GM20431 (cell line): ENCODE data around the gene CD81.

Source experiments
- in situ Hi-C: fragments of 300-500 bp; cut with MseI, MboI; formaldehyde crosslinking; loops from one replicate; pipeline ENCODE4 v1.15.0; 2020; ENCODE audit warnings: low sequenced_read_pairs; ENCODE audit not compliant: unreplicated experiment

CD81 gene

DNA sequence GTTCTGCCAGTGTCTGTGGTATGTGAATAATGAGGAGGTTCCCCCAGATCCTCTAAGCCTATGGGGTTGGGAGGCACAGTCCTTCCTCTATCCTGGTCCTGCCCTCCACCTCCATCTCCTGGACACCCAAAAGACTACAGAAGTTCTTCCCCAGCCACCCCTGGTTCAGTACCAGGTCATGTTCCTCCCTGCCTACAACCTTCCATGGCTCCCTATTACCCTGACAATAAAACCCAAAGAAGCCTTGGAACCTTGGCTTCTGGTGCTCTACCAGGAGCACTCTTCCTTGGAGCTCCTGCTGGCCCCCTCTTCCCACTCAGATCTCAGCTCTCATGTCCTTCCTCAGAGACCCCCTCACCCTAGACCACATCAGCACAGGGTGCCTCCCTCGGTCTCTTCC, 54.3 kb downstream of the CD81 start:
- in situ Hi-C loops, result loop anchor here (10.0 kb wide), 1 partner anchor 93 kb away; no protein-coding TSS in a partner anchor

DNA sequence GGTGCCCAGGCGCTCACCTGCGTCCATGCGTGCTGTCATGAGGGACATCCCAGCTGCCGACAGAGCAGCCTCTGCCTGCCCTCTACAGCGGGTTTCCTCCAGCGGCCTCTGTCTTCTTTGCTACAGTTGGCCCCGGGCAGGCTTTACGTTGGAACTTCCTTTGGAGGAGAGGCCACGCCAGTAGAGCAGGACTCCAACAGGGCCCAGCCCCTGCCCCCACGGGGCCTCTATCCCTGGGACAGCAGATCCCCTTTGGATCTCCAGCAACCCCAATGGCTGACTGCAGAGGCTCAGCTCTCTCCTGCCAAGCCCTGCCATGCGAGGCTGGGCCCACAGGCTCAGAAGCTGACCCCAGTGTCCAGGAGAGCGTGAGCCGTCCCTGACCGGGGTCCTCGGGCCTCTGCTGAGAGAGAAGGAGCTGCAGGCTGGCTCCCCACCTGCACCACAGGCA, 55.1 kb downstream of the CD81 start:
- in situ Hi-C loops, result loop anchor here (10.0 kb wide), 1 partner anchor 93 kb away; no protein-coding TSS in a partner anchor

GRCh38 chr11:2432628-2433071, 55.5 kb downstream of the CD81 start:
- in situ Hi-C loops, result loop anchor here (10.0 kb wide), 1 partner anchor 92 kb away; no protein-coding TSS in a partner anchor

- in situ Hi-C loops, result loop anchor here (10.0 kb wide), 1 partner anchor 91 kb away; no protein-coding TSS in a partner anchor
These were observed 56.2 kb downstream of the CD81 start for GRCh38 chr11:2433106-2433925.

DNA sequence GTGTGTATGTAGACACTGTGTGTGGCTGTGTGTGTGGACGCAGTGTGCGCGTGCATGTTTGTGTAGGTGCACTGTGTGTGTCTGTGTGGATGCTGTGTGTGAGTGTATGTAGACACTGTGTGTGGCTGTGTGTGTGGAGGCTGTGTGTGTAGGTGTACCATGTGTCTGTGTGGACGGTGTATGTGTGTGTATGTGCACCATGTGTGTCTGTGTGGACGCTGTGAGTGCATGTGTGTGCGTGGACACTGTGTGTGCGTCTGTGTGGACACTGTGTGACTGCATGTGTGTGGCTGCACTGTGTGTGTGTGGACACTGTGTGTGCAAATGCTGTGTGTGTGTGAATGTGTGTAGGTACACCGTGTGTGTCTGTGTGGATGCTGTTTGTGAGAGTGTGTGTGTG, 56.9 kb downstream of the CD81 start:
- in situ Hi-C loops, result loop anchor here (10.0 kb wide), 1 partner anchor 91 kb away; no protein-coding TSS in a partner anchor

- in situ Hi-C loops, result loop anchor here (10.0 kb wide), 1 partner anchor 90 kb away; no protein-coding TSS in a partner anchor
These were observed 57.6 kb downstream of the CD81 start for GRCh38 chr11:2434506-2435255.

DNA sequence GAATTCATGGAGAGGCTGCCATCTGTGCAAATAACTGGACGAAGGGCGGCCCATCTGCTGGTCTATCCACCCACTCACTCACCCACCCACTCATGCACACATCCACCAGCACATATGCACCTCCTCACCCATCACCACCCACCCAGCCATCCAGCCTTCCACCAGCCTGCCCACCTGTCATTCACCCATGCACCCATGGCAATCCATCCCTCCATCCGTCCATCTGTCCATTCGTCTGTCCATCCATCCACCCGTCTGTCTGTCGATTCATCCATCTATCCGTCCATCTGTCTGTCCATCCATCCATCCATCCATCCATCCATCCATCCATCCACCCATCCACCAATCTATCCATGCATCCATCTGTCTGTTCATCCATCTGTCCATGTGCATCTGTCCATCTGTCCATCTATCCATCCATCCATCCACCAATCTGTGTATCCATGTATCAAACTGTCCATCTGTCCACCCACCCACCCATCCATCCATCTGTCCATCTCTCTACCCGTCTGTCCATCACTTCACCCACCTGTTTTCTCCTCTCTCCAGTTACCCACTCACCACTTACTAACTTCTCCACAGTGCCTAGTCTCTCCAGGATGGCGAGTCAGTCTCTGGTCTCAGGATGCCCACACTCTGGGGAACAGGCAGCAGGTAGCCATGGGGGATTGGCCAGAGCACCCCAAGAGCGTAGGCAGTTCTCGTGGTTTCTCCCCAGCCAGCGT, 58.3 kb downstream of the CD81 start:
- in situ Hi-C loops, result loop anchor here (10.0 kb wide), 1 partner anchor 89 kb away; no protein-coding TSS in a partner anchor

DNA sequence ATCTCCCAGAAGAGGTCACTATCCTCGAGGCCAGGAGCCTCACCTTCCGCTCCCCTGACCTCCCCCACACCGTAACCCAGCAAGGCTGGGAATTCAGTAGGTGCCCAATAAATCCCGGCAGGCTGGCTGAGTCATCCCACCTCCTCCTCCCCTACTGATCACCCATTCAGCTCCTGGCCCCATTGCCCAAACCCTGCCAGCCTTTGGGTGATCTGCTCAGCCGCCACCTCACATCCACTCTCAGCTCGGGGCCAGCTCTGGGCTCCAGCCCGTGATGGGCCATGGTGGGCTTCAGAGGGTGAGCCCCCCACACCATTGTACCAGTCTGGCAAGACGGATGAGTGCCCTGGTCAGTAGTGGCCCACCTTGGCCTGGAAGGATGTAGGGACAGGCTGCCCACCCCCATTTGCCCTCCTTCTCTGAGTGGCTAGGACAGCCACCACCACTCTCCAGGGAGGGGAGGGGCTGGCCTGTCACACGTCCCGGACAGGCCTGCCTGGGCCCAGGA, 59.0 kb downstream of the CD81 start:
- in situ Hi-C loops, result loop anchor here (10.0 kb wide), 1 partner anchor 89 kb away; no protein-coding TSS in a partner anchor

- in situ Hi-C loops, result loop anchor here (10.0 kb wide), 1 partner anchor 88 kb away; no protein-coding TSS in a partner anchor
These were observed 59.5 kb downstream of the CD81 start for GRCh38 chr11:2436521-2437031.

DNA sequence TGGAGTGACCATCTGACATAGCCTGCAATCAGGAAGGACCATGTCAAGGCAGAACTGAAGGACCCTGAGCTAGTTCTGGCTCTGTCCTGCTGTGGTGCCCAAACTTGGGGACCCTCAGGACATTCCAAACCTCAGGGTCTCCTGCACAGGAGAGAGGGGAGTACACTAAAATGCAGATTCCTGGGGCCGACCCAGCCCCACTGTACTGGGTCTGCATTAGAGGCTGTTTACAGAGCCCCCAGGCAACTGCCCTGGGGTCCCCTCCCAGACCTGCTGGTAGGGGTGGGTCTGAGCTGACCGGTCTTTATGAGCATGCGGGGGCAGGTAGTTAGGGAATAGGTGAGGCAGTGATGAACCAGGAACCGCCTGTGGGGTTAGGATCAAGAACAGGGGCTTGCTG, 60.4 kb downstream of the CD81 start:
- in situ Hi-C loops, result loop anchor here (10.0 kb wide), 1 partner anchor 87 kb away; no protein-coding TSS in a partner anchor

DNA sequence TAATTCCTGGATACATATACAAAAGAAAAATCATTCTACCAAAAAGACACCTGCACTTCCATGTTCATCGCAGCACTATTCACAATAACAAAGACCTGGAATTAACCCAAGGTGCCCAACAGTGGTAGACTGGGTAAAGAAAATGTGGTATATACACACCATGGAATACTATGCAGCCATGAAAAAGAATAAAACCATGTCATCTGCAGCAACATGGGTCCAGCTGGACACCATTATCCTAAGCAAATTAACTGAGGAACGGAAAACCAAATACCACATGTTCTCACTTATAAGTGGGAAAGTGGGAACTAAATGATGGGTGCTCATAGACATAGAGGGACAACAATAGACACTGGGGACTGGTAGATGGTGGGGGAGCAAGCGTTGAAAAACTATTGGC, 62.7 kb downstream of the CD81 start:
- in situ Hi-C loops, result loop anchor here (10.0 kb wide), 1 partner anchor 85 kb away; no protein-coding TSS in a partner anchor

DNA sequence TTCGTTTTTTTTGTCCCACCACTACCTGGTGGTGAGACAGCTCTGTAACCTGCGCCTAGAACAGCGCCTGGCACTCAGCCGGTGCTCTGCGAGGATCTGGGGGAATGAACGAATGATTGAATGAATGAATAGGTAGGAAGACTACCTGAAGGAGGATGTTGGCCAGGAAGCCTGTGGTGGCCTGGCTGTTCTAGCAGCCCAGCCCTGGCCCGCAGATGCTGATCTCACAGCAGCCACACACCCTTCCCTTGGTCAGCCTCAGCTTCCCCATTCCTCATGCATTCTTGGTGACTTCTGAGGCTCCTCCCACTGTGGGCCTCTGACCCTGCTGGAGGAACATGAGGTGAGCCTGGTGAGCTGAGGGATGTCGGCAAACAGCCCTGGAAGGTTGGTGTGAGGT, 63.5 kb downstream of the CD81 start:
- in situ Hi-C loops, result no loop called here

DNA sequence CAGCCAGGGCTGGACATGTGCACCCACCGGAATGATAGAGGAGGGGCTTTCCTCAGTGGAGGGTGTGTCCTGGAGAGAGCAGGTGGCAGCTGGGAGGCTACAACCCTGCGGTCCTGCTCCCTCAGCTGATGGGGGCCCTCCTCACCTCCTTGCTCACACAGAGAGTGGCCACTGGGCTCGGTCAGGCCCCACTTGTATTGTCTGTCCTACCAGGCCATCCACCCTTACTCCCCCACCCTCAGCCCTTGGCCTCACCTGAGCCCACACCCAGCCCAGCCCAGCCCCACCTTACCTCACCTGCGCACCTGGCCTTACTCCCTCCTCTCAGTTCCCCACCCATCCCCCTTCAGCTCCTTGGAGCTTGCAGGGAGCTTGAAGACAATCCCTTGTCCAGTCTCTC, 64.1 kb downstream of the CD81 start:
- in situ Hi-C loops, result no loop called here

- in situ Hi-C loops, result no loop called here
These were observed 65.5 kb downstream of the CD81 start for GRCh38 chr11:2442589-2442988.

DNA sequence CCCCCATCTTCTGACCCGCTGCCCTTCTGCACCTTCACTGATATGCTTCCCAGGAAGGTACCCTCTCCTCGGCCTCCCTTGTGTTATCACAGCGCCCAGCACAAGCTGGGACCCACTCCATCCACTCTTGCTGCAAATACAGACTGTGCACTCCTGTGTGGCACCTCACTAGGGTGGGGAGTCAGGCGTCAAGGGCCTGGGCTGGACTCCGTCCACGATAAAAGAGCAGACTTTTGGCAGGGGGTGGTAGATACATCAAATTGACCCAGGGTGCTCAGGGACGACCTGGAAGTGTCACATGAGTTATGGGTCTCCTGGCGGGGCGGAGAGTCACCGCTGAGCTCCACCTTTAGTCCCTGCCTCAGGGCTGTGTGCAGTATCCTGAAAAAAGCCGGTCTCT, 66.3 kb downstream of the CD81 start:
- in situ Hi-C loops, result no loop called here

DNA sequence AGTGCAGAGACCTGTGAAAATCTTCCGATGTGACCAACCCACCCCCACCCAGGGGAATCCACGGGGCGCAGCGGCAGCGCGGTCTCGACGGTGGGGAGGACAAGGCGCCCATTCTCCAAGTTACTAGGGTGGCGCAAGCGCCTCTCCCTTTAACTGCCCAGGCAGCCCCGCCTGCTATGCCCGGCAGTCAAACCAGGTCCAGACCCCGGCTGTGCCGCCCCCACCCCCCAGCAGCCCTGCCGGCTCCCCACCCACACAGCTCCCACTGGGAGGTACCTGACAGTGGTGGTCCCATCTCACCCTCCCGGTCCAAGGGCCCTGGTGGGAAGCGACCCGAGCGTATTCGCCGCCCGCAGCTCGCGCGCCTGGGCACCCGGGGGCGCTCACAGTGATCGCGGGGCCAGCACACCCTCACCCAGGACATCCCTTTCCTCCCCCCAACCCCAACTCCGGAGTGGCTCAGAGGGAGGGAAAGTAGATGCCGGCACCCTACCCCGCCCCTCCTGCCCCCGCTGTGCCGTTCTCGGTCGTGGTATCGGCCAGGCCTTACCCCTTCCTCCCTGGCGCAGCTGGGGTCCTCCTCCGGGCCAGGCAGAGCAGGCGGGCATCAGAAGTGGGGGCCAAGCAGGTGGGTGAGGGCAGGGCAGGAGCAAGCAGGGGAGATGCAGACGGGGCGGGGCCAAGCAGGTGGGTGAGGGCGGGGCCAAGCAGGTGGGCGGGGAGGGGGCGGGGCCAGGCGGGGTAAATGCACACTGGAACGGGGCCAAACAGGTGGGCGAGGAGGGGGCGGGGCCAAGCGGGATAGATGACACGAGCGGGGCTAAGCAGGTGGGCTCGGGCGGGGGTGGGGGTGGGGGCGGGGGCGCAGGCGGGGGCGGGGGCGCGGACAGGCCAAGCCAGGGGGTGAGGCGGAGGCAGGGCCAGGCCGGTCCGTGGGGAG, 67.0 kb downstream of the CD81 start, which contains the start of gene TRPM5:
Gene TRPM5 (minus strand): TSS at position 634 of the 940 bp plus-strand sequence. CDS start 21,478 bp downstream, outside the sequence.
- in situ Hi-C loops, result no loop called here

GRCh38 chr11:2444821-2445745, 68.0 kb downstream of the CD81 start, which contains the start of gene KCNQ1:
KCNQ1 (plus strand) TSS chr11:2445008; CDS start chr11:2445099, 91 bp downstream.
- in situ Hi-C loops, result no loop called here
